WERI-Rb-1 (cell line): ENCODE results near the gene FCRL1.

ENCODE experiments used
- DNase-seq: peaks from one replicate; pipeline ENCODE4 v3.0.0-alpha.2; 2020
- H3K27ac ChIP-seq: fragments of 250-450 bp; sonication (Bioruptor Pico); 2 replicates; pipeline ENCODE4 v1.5.1; 2020; ENCODE audit warnings: mild to moderate bottlenecking, moderate library complexity
- H3K27me3 ChIP-seq: fragments of 250-450 bp; sonication (Bioruptor Pico); 2 replicates; pipeline ENCODE4 v1.5.1; 2021; ENCODE audit warnings: mild to moderate bottlenecking, low read depth, moderate library complexity; ENCODE audit not compliant: insufficient read depth, severe bottlenecking
- H3K36me3 ChIP-seq: fragments of 250-450 bp; sonication (Bioruptor Pico); 2 replicates; pipeline ENCODE4 v1.5.1; 2020; ENCODE audit warnings: mild to moderate bottlenecking, moderate library complexity
- H3K4me3 ChIP-seq: 2 replicates; pipeline ENCODE4 v1.5.1; 2011; ENCODE audit warnings: low read depth, mild to moderate bottlenecking, control low read depth, low read length
- H3K9me3 ChIP-seq: fragments of 250-450 bp; sonication (Bioruptor Pico); 2 replicates; pipeline ENCODE4 v1.5.1; 2021; ENCODE audit warnings: mild to moderate bottlenecking, moderate library complexity; ENCODE audit not compliant: severe bottlenecking
- CTCF ChIP-seq: IDR thresholded peaks from 2 replicates; pipeline ENCODE4 v1.5.1; 2011; ENCODE audit warnings: low read depth, mild to moderate bottlenecking, control low read depth, inconsistent platforms, low read length

The FCRL1 gene

GRCh38 chr1:157833145-157833544, 13.2 kb upstream of the FCRL1 start:
- H3K27me3 ChIP-seq, result peaks cover 100% of the 10 kb centered on the region
- no peak overlapping the region for H3K27ac ChIP-seq
- no peak for DNase-seq
- no peaks in the 10 kb centered on the region for H3K36me3 ChIP-seq
- no peak for TF ChIP-seq CTCF
- H3K4me3 ChIP-seq, result no peak overlapping the region
- H3K9me3 ChIP-seq, result peaks cover 9% of the 10 kb centered on the region

- peaks cover 100% of the 10 kb centered on the region for H3K27me3 ChIP-seq
- no peak overlapping the region for H3K4me3 ChIP-seq
- TF ChIP-seq CTCF, result no peak
- H3K27ac ChIP-seq, result no peak overlapping the region
- H3K9me3 ChIP-seq, result peaks cover 4% of the 10 kb centered on the region
- DNase-seq, result no peak
- no peaks in the 10 kb centered on the region for H3K36me3 ChIP-seq
Observed at GRCh38 chr1:157831968-157832626, 12.2 kb upstream of the FCRL1 start.

- DNase-seq, result no peak
- peaks cover 100% of the 10 kb centered on the region for H3K27me3 ChIP-seq
Observed at GRCh38 chr1:157830887-157831286, 11.0 kb upstream of the FCRL1 start.

GRCh38 chr1:157829711-157830110, 9.8 kb upstream of the FCRL1 start:
- Histone ChIP-seq H3K27me3 (peaks cover 100% of the 10 kb centered on the region), H3K4me3 (no peak overlapping the region), H3K36me3 (no peaks in the 10 kb centered on the region), H3K9me3 (no peaks in the 10 kb centered on the region), H3K27ac (no peak overlapping the region)
- DNase-seq, result no peak
- TF ChIP-seq CTCF, result no peak

More at GRCh38 chr1:157830887-157831286, 11.0 kb upstream of the FCRL1 start:
- no peak overlapping the region for H3K27ac ChIP-seq
- no peaks in the 10 kb centered on the region for H3K9me3 ChIP-seq
- no peak for TF ChIP-seq CTCF
- H3K4me3 ChIP-seq, result no peak overlapping the region
- no peaks in the 10 kb centered on the region for H3K36me3 ChIP-seq

- no peak for DNase-seq
- H3K4me3 ChIP-seq, result no peak overlapping the region
- H3K9me3 ChIP-seq, result no peaks in the 10 kb centered on the region
- TF ChIP-seq CTCF, result no peak
- H3K27me3 ChIP-seq, result peaks cover 100% of the 10 kb centered on the region
- H3K27ac ChIP-seq, result no peak overlapping the region
- H3K36me3 ChIP-seq, result no peaks in the 10 kb centered on the region
Observed at GRCh38 chr1:157829210-157829609, 9.3 kb upstream of the FCRL1 start.

- DNase-seq, result no peak
- no peak for TF ChIP-seq CTCF
- no peak overlapping the region for H3K4me3 ChIP-seq
- peaks cover 95% of the 10 kb centered on the region for H3K27me3 ChIP-seq
- peaks cover 2% of the 10 kb centered on the region for H3K9me3 ChIP-seq
- H3K36me3 ChIP-seq, result no peaks in the 10 kb centered on the region
- H3K27ac ChIP-seq, result no peak overlapping the region
Observed at GRCh38 chr1:157820299-157820698, 379 bp upstream of the FCRL1 start.
